Measurements from ENCODE around the gene TNFAIP1. TPM values are rescaled to one million over a fixed set of nuclear protein-coding genes. Genes with fewer than 3 reads are reported as not detected.

TNFAIP1 gene
- total RNA-seq, 2 donors from 2014 or later, result 29.6 to 39.8 TPM

DNA sequence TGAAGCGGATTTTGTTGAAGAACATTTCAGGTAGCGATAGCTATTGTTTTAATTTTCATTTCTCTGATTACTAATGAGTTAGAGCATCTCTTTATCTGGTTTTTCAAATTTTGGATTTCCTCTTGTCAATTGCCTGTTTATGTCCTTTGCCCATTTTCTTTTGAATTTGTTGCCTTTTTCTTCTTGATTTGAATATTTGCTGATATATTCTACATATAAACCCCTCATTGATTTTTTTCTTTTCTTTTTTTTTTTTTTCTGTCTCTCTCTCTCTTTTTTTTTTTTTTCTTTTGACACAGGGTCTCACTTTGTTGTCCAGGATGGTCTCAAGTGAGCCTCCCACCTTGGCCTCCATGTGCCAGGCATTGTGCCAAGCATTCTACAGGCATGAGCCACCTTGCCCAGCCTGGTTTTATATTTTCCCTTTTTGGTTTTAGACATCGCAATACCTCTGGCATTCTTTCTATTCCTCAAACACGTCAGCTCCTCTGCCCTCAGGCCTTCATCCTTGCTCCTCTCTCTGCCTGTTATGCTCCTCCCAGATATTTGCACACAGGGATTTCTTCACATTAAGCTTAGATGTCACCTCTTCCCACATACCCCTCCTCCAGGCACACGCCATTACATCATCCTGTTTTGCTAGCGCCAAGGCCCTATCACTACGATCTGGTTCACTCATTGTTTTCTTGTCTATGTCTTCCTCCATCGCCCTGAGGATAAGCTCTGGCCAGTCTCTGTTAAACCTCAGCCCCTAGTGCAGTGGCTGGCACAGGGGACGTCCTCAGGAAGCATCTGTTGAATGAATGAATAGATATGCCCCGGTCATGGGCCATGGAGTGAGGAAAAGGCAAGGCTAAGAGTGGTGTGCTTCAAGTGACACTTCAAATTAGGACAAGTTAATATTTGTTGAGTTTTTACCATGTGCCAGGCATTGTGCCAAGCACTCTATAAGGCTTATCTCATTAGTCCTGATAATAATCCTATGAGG, 44.5 kb downstream of the TNFAIP1 start:
- H3K36me3 ChIP-seq, result no peaks in the 10 kb centered on the region
- no peak overlapping the region for H3K9ac ChIP-seq (ENCODE audit: low read depth in 2 of 2, low read length in 2 of 2)
- H3K4me3 ChIP-seq, result no peak overlapping the region
- no peak overlapping the region for H3K27ac ChIP-seq
- TF ChIP-seq, protein P1, sequence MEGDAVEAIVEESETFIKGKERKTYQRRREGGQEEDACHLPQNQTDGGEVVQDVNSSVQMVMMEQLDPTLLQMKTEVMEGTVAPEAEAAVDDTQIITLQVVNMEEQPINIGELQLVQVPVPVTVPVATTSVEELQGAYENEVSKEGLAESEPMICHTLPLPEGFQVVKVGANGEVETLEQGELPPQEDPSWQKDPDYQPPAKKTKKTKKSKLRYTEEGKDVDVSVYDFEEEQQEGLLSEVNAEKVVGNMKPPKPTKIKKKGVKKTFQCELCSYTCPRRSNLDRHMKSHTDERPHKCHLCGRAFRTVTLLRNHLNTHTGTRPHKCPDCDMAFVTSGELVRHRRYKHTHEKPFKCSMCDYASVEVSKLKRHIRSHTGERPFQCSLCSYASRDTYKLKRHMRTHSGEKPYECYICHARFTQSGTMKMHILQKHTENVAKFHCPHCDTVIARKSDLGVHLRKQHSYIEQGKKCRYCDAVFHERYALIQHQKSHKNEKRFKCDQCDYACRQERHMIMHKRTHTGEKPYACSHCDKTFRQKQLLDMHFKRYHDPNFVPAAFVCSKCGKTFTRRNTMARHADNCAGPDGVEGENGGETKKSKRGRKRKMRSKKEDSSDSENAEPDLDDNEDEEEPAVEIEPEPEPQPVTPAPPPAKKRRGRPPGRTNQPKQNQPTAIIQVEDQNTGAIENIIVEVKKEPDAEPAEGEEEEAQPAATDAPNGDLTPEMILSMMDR (IDR thresholded peaks at IDR 0.05), result no peak
- no peaks in the 10 kb centered on the region for H3K4me1 ChIP-seq
- DNase-seq, result no peak
- no peaks in the 10 kb centered on the region for H3K9me3 ChIP-seq
- H3K27me3 ChIP-seq, result peaks cover 7% of the 10 kb centered on the region
- intact Hi-C loops (cut with DNase I), result loop anchor here (5.0 kb wide), 1 partner anchor 37 kb away; no protein-coding TSS in a partner anchor

DNA sequence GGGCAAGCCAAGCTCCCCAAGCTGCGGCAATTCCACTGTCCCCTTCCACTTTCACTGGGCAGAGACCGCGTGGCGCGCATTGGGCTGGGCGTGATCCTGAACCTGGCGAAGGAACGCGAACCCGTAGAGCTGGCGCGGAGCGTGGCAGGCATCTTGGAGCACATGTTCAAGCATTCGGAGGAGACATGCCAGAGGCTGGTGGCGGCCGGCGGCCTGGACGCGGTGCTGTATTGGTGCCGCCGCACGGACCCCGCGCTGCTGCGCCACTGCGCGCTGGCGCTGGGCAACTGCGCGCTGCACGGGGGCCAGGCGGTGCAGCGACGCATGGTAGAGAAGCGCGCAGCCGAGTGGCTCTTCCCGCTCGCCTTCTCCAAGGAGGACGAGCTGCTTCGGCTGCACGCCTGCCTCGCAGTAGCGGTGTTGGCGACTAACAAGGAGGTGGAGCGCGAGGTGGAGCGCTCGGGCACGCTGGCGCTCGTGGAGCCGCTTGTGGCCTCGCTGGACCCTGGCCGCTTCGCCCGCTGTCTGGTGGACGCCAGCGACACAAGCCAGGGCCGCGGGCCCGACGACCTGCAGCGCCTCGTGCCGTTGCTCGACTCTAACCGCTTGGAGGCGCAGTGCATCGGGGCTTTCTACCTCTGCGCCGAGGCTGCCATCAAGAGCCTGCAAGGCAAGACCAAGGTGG, 45.7 kb downstream of the TNFAIP1 start:
- Histone ChIP-seq H3K4me1 (no peaks in the 10 kb centered on the region), H3K9ac (ENCODE audit: low read depth in 2 of 2, low read length in 2 of 2) (no peak overlapping the region), H3K36me3 (no peaks in the 10 kb centered on the region), H3K27ac (no peak overlapping the region), H3K27me3 (peaks cover 7% of the 10 kb centered on the region), H3K4me3 (peak overlapping the region; percentile 19), H3K9me3 (no peaks in the 10 kb centered on the region)
- TF ChIP-seq, protein P1 (IDR thresholded peaks at IDR 0.05), result peak; percentile 26
- peak; percentile 54 for DNase-seq
- intact Hi-C loops (cut with DNase I), result loop anchor here (5.0 kb wide), 1 partner anchor 36 kb away; no protein-coding TSS in a partner anchor

DNA sequence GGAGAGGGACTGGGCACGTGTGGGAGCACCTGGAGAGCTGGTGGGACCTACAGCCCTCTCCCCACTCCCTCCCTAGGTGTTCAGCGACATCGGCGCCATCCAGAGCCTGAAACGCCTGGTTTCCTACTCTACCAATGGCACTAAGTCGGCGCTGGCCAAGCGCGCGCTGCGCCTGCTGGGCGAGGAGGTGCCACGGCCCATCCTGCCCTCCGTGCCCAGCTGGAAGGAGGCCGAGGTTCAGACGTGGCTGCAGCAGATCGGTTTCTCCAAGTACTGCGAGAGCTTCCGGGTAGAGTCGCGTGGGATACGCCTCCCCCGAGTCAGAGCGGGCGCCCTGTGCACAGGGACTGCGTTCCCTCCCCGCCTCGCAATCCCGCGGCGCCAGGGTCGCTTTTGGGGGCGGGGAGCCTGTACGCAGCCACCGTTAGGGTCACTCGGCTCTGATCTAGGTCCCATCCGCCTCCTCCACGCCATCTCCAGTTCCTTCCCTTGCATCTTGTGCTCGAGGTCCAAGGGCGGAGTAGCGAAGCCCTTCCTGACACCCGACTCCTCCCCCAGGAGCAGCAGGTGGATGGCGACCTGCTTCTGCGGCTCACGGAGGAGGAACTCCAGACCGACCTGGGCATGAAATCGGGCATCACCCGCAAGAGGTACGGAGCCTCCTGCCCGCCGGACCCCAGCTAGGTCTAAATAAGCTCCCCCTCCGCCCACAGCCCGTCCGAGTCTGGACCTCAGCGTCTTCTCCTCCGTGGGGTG, 48.9 kb downstream of the TNFAIP1 start:
- H3K9ac ChIP-seq (ENCODE audit: low read depth in 2 of 2, low read length in 2 of 2), result peak overlapping the region; percentile 41 to 63
- no peaks in the 10 kb centered on the region for H3K9me3 ChIP-seq
- DNase-seq, result peak; percentile 84
- H3K27ac ChIP-seq, result peak overlapping the region; percentile 51
- TF ChIP-seq, protein P1 (IDR thresholded peaks at IDR 0.05), result no peak
- H3K27me3 ChIP-seq, result peaks cover 7% of the 10 kb centered on the region
- intact Hi-C loops (cut with DNase I), result loop anchor here (5.0 kb wide), 1 partner anchor 33 kb away; no protein-coding TSS in a partner anchor
- peak overlapping the region; percentile 72 for H3K4me3 ChIP-seq
- no peaks in the 10 kb centered on the region for H3K36me3 ChIP-seq
- H3K4me1 ChIP-seq, result no peaks in the 10 kb centered on the region

DNA sequence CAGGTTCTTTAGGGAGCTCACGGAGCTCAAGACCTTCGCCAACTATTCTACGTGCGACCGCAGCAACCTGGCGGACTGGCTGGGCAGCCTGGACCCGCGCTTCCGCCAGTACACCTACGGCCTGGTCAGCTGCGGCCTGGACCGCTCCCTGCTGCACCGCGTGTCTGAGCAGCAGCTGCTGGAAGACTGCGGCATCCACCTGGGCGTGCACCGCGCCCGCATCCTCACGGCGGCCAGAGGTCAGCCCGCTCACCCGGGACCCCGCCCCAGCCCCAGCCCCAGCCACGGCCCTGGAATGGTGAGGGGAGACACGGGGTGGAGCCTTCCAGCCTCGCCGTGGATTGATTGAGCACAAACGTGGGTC, 49.5 kb downstream of the TNFAIP1 start:
- H3K36me3 ChIP-seq, result no peaks in the 10 kb centered on the region
- H3K4me3 ChIP-seq, result peak overlapping the region; percentile 72
- no peaks in the 10 kb centered on the region for H3K4me1 ChIP-seq
- H3K27me3 ChIP-seq, result peaks cover 7% of the 10 kb centered on the region
- TF ChIP-seq, protein P1 (IDR thresholded peaks at IDR 0.05), result no peak
- peak overlapping the region; percentile 51 for H3K27ac ChIP-seq
- DNase-seq, result peak; percentile 55
- intact Hi-C loops (cut with DNase I), result no loop called here
- H3K9ac ChIP-seq (ENCODE audit: low read depth in 2 of 2, low read length in 2 of 2), result peak overlapping the region; percentile 41 to 63
- no peaks in the 10 kb centered on the region for H3K9me3 ChIP-seq

DNA sequence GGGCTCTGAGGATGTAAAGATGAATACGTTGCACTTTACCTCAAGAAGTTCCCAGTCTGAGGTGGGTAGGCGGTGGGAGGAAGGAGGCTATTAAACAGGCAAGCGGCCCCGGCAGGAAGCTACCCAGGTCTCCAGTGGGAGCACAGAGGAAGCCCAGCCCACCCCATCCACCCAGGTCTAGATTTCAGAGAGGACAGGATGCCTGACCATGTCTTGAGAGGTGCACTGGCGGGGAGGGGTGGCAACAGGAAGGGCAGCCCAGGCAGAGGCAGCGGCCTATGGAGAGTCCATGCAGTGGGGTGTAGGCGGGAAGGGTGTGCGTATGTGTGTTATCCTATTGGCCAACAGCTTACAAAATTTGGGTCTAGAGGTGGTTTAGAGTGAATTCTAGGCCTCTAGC, 49.8 kb downstream of the TNFAIP1 start:
- no peak overlapping the region for H3K27ac ChIP-seq
- DNase-seq, result no peak
- TF ChIP-seq, protein P1 (IDR thresholded peaks at IDR 0.05), result no peak

More for the DNA sequence above, 49.8 kb downstream of the TNFAIP1 start:
- no peaks in the 10 kb centered on the region for H3K4me1 ChIP-seq
- peak overlapping the region; percentile 72 for H3K4me3 ChIP-seq
- H3K9ac ChIP-seq (ENCODE audit: low read depth in 2 of 2, low read length in 2 of 2), result no peak overlapping the region
- no peaks in the 10 kb centered on the region for H3K9me3 ChIP-seq
- intact Hi-C loops (cut with DNase I), result no loop called here
- no peaks in the 10 kb centered on the region for H3K36me3 ChIP-seq
- peaks cover 7% of the 10 kb centered on the region for H3K27me3 ChIP-seq

All from colonic mucosa (tissue), 4 donors.